IMR-90 (cell line): Measurements from ENCODE around the gene LRIG1. TPM values are rescaled to one million over a fixed set of nuclear protein-coding genes. Genes with fewer than 3 reads are reported as not detected.

Source experiments
- FOS ChIP-seq: fragments of 150-350 bp; IDR thresholded peaks from 2 replicates; pipeline ENCODE4 v1.6.1; 2016; ENCODE audit warnings: low read depth, low read length
- RAD21 ChIP-seq: IDR thresholded peaks from 2 replicates; pipeline ENCODE4 v1.6.1; 2012; ENCODE audit warnings: low read length, improper control_type of control experiment
- RFX5 ChIP-seq: IDR thresholded peaks from 2 replicates; pipeline ENCODE4 v1.8.0; 2012; ENCODE audit warnings: low read depth, mild to moderate bottlenecking, low read length, moderate library complexity
- polyA plus RNA-seq, 3 experiments: library from polyadenylated mRNA; depleted of rRNA; stranded (reverse); fragments of >200 nt; gene quantifications; 2 replicates each; pipeline ENCODE4 v1.2.3, GENCODE V29; 2012; ENCODE audit warnings: low replicate concordance in 1 of 3
- total RNA-seq: library from RNA; depleted of rRNA; stranded (reverse); fragments of >200 nt; gene quantifications from 2 replicates; pipeline ENCODE4 v1.2.3, GENCODE V29; 2012

LRIG1 gene
- total and polyA plus RNA-seq, 2 of the 4 experiments (the other 2 are of a cell fraction) = 62.8 to 87.8 TPM

GRCh38 chr3:66499881-66500575, 794 bp downstream of the LRIG1 start (continued):
- TF ChIP-seq RFX5 (no peak), FOS (no peak), RAD21 (0 out of 2 replicates have a peak, but pooled peaks have one; percentile 7)
